ENCODE data around the gene ZIK1. TPM values are rescaled to one million over a fixed set of nuclear protein-coding genes. Genes with fewer than 3 reads are reported as not detected.

ZIK1 gene
- total and polyA plus RNA-seq, 9 of the 15 experiments (the other 6 are each of a cell fraction or from before 2014, with no cell fraction given): 0.03 to 0.42 (median 0.15) TPM; not detected in 1

GRCh38 chr19:57559404-57560025 lies 24.4 kb upstream of the ZIK1 start, which contains the start of gene ZNF550 (continued):
- no peak for TF ChIP-seq TBP (optimal IDR thresholded peaks at IDR 0.05; ENCODE audit: low read depth, low read length)
- no peak for TF ChIP-seq TCFL5 (CRISPR knock-in tag; conservative IDR thresholded peaks at IDR 0.05)
- TF ChIP-seq ZNF175 (CRISPR knock-in tag; IDR thresholded peaks at IDR 0.05; ENCODE audit: low read depth): no peak
- TF ChIP-seq RFX5 (IDR thresholded peaks at IDR 0.05; ENCODE audit: low read depth, low read length): no peak
- TF ChIP-seq ZNF318 (IDR thresholded peaks at IDR 0.05; ENCODE audit: borderline replicate concordance in 1 of 2, low read depth in 1 of 2): no peak
- no peak for TF ChIP-seq ZNF324 (CRISPR knock-in tag; IDR thresholded peaks at IDR 0.05)
- TF ChIP-seq TSHZ1 (CRISPR knock-in tag; IDR thresholded peaks at IDR 0.05): no peak
- TF ChIP-seq KDM4B (IDR thresholded peaks at IDR 0.05; ENCODE audit: borderline replicate concordance in 2 of 2, low read depth in 1 of 2): peak in 1 of 2 experiments; percentile 63; a peak in 1 of 4 replicates
- peak; percentile 57 for TF ChIP-seq SP2 (IDR thresholded peaks at IDR 0.05; ENCODE audit: extremely low read depth, low read depth, low read length, poor library complexity, severe bottlenecking)
- no peak for TF ChIP-seq TAF9B (IDR thresholded peaks at IDR 0.05; ENCODE audit: partially characterized antibody)
- TF ChIP-seq ATF1 (CRISPR knock-in tag; IDR thresholded peaks at IDR 0.05): peak; percentile 70; the same call in 1 of the 2 replicates
- TF ChIP-seq ATF1 (tag; IDR thresholded peaks at IDR 0.05): peak; percentile 81
- TF ChIP-seq XRCC3 (IDR thresholded peaks at IDR 0.05): no peak
- no peak for TF ChIP-seq CHD4 (IDR thresholded peaks at IDR 0.05; ENCODE audit: insufficient read depth, insufficient replicate concordance, low read depth, low read length, poor library complexity, severe bottlenecking)
- TF ChIP-seq SNAPC5 (CRISPR knock-in tag; IDR thresholded peaks at IDR 0.05): no peak

Data from K562 (cell line).